SH-SY5Y (cell line): ENCODE measurements around the gene MRGPRG.

Experiments
- GATA2 ChIP-seq: IDR thresholded peaks from 2 replicates; pipeline ENCODE4 v1.6.1; 2011; ENCODE audit warnings: mild to moderate bottlenecking, low read depth, low read length
- GATA3 ChIP-seq: IDR thresholded peaks from 2 replicates; pipeline ENCODE4 v1.6.1; 2011; ENCODE audit warnings: low read depth, mild to moderate bottlenecking, low read length, moderate library complexity

DNA sequence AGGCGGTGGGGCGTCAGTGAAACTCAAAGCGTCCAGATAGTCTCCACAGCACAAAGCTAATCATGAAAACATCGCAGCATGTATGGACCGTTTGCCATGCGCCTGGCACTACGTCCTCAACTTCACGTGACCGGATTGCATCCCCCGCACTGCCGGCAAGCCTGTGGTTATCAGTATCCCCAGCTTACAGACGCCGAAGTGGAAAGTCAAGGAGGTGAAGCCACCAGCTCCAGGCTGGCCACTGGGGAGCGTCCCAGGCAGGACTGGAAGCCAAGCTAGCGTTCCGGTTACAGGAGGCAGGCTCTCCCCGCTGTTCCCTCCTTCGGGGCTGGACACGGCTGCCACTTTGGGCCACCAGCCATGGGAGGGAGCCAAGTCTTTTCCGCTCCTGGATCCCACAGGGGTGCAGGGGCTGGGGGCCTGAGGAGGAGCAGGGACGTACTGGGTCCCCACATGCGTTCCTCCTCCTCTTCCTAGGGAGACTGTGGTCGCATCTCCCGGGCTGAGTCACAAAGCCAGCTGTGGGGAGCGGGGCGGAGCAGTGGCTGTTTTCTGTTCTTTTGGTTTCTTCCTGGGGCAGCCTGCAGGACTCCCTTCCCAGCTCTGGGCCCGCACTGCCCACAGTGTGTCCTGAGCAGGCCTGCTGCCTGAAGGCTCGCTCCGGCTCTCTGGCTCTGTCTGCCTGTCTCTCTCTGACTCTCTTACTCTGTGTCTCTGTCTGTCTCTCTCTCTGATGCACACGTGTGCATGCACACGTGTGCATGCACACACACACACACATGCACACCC, 49.2 kb downstream of the MRGPRG start:
- TF ChIP-seq GATA2 (no peak), GATA3 (no peak)
